NCI-H82 treated with DMSO at 0.1 percent for 48 hours (cell line): Measurements from ENCODE around the gene NSUN3.
A peak's percentile ranks its signal among the peaks of the same experiment; 100 is the strongest.

Source experiments
- DNase-seq: peaks from one replicate; lab custom pipeline; 2025; ENCODE audit not compliant: unreplicated experiment; lab: John Stamatoyannopoulos, UW

The NSUN3 gene

GRCh38 chr3:94118390-94118789 is 55.5 kb downstream of the NSUN3 start:
- no peak for DNase-seq

GRCh38 chr3:94121161-94121560 is 58.3 kb downstream of the NSUN3 start:
- peak; percentile 83 for DNase-seq

GRCh38 chr3:94127115-94127514 is 64.3 kb downstream of the NSUN3 start:
- DNase-seq: no peak

- no peak for DNase-seq
Measured at GRCh38 chr3:94130690-94131089, 67.8 kb downstream of the NSUN3 start.

- DNase-seq: no peak
Measured at GRCh38 chr3:94132777-94133176, 69.9 kb downstream of the NSUN3 start.

- DNase-seq: no peak
Measured at GRCh38 chr3:94136133-94136532, 73.3 kb downstream of the NSUN3 start.

GRCh38 chr3:94137377-94137776 is 74.5 kb downstream of the NSUN3 start:
- DNase-seq: no peak

GRCh38 chr3:94146455-94146854 is 83.6 kb downstream of the NSUN3 start:
- DNase-seq: no peak

- no peak for DNase-seq
Measured at GRCh38 chr3:94147012-94147411, 84.2 kb downstream of the NSUN3 start.

GRCh38 chr3:94150113-94150512 is 87.3 kb downstream of the NSUN3 start:
- no peak for DNase-seq

- no peak for DNase-seq
Measured at GRCh38 chr3:94156626-94157025, 93.8 kb downstream of the NSUN3 start.

GRCh38 chr3:94158512-94158911 is 95.7 kb downstream of the NSUN3 start:
- DNase-seq: no peak

GRCh38 chr3:94159062-94159828 is 96.4 kb downstream of the NSUN3 start:
- DNase-seq: no peak

- DNase-seq: no peak
Measured at GRCh38 chr3:94162700-94163099, 99.8 kb downstream of the NSUN3 start.

- no peak for DNase-seq
Measured at GRCh38 chr3:94167346-94167745, 104.5 kb downstream of the NSUN3 start.

GRCh38 chr3:94167796-94168195 is 104.9 kb downstream of the NSUN3 start:
- peak; percentile 94 for DNase-seq

GRCh38 chr3:94171954-94172353 is 109.1 kb downstream of the NSUN3 start:
- DNase-seq: no peak

- DNase-seq: no peak
Measured at GRCh38 chr3:94172695-94173310, 109.9 kb downstream of the NSUN3 start.

- DNase-seq: no peak
Measured at GRCh38 chr3:94173673-94174434, 111.0 kb downstream of the NSUN3 start.

GRCh38 chr3:94175677-94176076 is 112.8 kb downstream of the NSUN3 start:
- DNase-seq: no peak

GRCh38 chr3:94176988-94177745 is 114.3 kb downstream of the NSUN3 start:
- DNase-seq: no peak
